Stimulated activated CD4-positive, alpha-beta T cell treated with anti-CD3 and anti-CD28 coated beads, Interleukin-15, amount 100 ng/mL, for 1 hour (primary cell): Measurements from ENCODE around the gene DAPK1.
"Not testable (repeated sequence)": the region's sequence is repeated elsewhere in the genome, so short reads cannot be mapped to it uniquely, and the experiment has no call there.

ENCODE experiments used
- DNase-seq, 2 donors: peaks; one replicate each; pipeline ENCODE4 v3.0.0-alpha.2; 2020; ENCODE audit warnings: low read depth in 1 of 2, low spot score in 1 of 2

DAPK1 gene

DNA sequence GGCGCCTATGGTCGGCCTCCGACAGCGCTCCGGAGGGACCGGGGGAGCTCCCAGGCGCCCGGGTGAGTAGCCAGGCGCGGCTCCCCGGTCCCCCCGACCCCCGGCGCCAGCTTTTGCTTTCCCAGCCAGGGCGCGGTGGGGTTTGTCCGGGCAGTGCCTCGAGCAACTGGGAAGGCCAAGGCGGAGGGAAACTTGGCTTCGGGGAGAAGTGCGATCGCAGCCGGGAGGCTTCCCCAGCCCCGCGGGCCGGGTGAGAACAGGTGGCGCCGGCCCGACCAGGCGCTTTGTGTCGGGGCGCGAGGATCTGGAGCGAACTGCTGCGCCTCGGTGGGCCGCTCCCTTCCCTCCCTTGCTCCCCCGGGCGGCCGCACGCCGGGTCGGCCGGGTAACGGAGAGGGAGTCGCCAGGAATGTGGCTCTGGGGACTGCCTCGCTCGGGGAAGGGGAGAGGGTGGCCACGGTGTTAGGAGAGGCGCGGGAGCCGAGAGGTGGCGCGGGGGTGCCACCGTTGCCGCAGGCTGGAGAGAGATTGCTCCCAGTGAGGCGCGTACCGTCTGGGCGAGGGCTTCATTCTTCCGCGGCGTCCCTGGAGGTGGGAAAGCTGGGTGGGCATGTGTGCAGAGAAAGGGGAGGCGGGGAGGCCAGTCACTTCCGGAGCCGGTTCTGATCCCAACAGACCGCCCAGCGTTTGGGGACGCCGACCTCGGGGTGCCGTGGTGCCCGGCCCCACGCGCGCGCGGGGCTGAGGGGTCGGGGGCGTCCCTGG lies 561 bp downstream of the DAPK1 start:
- no peak for DNase-seq

DNA sequence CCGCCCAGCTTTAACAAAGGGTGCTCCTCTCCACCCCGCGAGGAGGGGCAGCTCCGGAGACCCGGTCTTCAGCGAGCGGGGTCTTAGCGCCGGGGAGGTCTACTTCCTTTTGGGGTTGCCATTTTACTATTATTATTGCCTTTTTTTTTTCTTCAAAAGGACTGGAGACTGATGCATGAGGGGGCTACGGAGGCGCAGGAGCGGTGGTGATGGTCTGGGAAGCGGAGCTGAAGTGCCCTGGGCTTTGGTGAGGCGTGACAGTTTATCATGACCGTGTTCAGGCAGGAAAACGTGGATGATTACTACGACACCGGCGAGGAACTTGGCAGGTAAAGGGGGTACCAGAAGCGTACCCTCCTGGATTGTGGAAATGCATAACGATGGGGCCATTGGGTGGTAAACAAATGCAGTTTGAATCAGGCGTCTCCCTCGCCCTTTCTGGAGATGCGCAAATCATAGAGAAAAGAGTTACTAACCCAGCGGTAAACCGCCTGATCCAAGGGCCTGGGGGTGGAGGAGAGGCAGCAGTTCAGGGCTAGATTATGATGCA lies 1.2 kb downstream of the DAPK1 start:
- no peak for DNase-seq

DNA sequence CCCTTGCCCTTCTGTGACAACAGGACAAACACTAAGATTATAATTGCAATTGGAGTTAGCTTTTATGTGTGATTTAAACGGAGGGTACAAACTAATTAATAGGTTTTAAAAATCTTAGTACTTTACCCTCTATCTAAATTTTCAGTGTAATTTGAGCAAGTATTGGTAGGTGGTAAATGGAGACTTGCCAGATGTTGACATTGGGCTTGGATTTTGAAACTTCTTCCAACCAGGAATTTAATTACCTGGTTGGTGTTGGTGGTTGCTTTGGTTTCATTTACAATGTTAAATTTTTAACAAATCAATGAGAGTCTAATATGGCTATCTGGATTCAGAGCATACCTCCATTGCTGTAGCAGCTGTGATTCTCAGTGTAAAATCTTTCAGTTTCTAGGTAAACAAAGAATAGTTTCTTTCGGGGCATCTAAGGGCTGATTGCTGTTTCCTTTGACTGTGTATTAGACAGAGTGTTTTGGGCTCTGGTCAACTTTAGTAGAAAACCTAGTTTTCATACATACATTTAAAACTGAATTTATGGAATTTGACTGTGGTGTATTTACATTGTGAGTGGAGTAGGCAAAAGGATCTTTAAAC lies 1.9 kb downstream of the DAPK1 start:
- no peak for DNase-seq

DNA sequence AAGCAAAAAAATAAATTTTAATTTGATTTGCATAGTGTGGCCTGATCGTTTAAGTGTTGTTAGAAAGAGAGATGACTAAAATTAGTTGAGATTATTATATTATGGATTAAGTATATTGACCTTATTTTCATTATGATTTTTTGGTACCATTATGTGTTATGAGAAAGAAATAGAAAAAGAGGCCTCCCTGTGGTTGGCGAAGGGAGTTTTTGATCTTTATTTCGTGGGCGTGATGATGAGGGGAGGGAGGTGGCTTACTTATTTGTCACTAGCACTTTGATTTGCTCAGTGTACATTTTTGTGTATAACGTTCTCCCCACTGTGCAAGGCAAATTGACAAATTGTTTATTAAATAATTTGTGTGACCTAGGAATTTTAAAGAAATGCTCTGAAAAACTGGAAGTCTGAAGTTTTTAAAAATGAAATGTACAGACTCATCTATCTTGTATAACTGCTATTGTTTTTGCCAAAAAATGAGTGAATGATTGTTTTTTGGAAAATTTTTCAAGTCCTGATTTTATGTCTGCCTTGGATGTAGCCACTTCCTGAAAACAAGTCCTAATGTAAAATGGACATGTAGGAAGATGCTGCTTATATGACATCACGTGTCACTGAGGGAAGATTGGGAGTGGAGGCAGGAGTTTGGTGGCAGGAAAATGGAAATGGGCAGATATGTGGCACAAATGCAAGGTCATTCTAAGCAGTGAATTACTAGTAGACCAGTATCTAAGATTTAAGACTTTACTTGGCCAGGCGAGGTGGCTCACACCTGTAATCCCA lies 3.0 kb downstream of the DAPK1 start:
- DNase-seq, result no peak

DNA sequence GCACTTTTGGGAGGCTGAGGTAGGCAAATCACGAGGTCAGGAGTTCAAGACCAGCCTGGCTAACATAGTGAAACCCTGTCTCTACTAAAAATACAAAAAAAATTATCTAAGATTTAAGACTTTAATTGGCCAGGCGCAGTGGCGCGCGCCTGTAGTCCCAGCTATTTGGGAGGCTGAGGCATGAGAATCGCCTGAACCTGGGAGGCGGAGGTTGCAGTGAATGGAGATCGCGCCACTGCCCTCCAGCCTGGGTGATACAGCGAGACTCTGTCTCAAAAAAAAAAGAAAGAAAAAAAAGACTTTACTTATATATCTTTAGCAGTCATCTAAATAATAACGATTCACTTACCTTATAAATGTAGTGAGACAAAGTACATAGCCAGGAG lies 3.6 kb downstream of the DAPK1 start:
- DNase-seq, result not testable (repeated sequence)

DNA sequence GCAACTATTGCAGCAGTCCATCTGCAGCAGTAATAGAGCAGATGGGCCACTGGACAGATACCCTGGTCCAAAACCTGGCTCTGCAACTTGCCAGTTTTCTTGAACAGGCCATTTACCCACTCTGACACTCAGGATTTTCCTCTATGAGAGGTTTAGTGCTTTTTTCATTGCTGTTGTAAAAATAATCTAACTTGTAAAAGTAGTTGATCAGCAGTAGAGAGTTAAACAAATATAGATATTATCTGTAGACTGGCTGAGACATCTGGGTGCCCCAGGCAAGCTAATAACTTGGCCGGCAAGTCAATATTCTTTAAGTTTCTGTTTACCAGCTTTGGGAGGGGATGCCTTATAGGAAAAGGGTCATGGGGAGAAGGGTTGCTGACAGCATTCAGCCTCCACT lies 4.1 kb downstream of the DAPK1 start:
- DNase-seq, result no peak

DNA sequence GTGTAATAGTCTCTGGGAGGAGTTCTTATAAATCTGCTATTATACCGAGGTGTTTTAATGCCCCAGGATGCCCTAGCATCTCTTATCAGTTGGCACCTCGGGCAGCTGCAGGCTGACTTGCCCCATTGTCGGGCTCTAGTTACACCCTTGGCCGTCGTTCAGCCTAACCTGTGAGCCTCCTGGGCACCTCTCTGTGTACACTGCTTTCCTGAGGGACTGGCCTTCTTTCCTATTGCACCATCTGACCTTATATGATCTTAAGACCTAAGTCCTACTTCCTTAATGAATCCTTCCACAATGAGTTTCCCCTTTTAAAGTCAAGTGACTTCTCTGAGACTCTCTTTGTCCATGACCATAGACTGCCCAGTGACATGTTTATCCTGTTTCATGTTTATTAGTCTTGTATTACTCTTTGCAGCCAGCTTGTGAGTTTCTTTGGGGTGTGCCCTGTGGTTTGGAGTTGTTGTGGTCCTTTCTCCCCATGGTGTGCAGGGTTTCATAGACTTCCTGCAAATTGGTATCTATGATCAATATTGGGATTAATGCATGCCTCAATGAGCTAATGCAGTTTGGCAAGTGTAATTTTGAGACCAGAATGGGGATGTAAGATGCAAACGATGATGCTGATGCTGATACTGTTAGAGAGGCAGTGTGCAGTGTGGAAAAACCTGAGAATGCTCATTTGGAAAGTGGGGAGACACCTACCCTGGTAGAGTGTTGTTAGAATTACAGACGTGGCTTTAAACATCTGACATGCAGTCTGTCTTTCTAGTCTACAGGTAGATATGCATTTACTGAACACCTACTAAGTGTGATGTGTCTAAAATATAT lies 4.9 kb downstream of the DAPK1 start:
- DNase-seq, result no peak

DNA sequence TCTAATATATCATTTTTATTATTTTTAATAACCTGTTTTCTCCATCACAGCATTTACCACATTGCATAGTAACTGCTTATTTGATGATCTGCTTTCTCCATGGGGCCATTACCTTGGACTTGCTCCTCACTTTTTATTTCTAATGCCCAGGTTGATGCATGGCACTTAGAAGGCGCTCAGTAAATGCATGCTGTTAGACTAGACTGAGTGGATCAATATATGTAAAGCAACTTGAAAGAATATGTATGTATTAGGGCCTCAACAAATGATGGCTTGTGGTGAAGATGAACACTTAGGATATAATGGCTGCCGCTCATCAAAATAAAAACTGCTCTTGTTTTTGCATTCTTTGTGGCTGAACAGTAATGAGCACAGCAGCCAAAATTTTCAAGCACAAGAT lies 5.8 kb downstream of the DAPK1 start:
- no peak for DNase-seq

DNA sequence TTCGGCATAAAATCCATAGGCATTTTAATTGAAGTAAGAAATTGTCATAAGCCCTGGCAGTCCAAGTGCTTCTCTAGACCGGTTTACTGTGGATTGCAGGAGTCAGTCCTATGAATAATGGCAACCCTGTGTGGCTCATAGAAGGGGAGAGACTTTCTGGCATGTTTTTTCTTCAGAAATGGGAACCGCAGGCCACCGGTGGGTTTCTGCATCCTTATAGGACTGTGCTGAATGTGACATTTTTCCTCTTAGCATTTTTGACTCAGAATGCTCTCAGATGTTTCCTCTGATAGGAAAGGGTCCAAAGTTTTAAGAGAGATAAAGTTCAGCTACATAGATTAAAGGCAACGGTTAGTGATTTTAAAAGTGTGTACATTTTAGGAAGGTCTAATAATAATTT lies 6.3 kb downstream of the DAPK1 start:
- DNase-seq, result no peak

DNA sequence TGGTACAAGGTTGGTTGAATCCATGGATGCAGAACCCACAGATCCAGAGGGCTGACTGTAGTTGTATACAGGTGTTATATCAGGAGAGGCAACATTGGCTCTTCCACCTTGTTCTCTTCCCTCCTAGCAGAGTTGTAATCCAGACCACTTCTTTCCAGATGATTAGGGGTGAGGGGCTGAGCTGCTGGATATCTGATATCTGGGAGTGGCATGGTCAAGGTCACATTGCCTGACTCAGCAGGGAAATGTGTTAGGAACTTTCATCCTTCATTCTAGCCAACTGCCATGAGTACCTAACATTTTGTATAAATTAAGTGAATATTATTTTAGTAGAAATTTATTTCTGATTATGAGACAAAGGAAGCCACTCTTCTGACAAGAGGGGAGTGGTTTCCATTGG lies 7.3 kb downstream of the DAPK1 start:
- no peak for DNase-seq

DNA sequence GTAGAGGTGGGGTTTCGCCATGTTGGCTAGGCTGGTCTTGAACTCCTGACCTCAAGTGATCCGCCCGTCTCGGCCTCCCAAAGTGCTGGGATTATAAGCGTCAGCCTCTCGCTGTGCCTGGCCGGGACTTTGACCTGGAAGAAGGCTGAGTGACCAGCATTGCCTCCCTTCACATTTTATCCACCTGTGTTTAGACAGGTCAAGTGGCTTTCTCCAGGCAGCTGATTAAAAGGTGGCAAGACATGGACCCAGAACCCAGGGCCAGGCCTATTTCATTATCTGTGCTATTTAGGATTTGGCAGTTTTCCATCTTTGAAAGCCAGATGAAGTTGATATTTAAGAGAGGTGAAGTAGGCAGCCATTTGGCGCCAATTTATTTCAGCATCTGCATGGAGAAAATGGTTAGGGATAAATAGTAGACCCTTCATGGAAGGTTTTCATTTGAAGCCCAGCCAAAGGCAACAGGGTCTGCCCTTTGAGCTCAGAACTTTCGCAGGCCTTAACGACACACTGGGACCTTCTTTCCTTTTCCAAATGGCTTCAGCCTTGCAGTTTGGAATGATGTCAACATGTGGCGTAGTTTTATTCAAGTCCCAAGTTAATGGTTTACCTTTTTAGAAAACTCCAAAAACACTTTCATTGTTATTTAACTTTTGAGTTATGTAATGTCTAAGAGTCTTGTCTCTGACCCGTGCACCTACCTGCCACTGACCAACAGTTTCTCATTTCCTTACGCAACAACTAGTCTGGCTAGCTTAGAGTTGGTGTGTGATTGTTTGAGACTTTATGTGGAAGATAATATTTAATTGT lies 8.4 kb downstream of the DAPK1 start:
- DNase-seq, result no peak

DNA sequence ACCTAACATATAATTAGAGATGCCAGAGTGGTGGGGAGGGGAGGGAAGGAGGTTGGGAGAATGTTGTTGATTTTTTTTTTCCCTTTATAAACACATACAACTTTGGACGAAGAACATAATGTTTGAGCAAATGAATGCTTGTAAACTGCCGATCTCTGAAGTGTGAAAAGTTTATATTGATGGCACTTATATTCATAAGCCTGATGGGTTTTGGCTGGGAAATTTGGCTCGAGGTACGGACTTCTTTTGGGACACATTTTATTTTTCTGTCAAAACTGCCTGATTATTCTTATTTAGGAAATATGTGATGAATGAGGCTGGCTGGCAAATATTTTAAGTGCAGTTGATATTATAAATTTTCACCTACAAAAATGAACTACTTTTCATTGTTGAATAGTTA lies 9.9 kb downstream of the DAPK1 start:
- DNase-seq, result no peak

DNA sequence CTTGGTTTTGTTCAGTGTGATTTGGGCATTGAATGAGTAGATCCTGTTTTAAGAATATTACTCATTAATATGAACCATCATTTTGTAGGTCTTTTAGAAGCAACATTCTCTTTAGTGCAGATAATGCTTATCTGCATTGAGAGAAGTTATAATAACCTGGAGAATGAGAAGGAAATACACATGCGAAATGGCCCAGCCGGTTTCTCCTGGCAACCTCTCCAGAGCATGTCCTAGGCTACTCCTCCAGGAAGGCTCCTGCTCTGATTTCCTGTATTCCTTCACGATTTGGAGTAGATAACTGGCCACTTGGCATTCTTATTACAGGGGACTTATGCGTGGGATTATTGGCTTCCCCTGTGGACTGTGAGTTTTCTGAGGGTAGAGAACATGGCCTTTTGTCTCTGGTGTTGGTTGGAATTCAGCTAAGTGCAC lies 12.6 kb downstream of the DAPK1 start:
- DNase-seq, result no peak

DNA sequence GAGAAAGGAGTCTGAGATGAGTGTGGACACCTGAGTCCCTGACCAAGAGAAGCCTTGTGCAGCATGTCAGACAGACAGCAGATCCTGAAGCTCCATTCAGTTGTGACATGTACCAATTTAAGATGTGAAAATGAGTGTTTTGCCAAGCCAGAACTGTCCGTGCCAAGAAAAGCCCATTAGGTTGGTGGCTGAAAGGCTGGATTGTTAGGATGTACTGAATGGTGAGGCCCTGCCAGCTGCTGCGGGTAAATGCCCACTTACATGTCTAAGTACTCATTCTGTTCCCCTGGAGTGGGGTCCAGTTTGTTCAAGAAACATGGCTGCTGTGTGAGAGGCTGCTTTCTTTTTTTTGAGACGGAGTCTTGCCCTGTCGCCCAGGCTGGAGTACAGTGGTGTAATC lies 14.6 kb downstream of the DAPK1 start:
- no peak for DNase-seq

DNA sequence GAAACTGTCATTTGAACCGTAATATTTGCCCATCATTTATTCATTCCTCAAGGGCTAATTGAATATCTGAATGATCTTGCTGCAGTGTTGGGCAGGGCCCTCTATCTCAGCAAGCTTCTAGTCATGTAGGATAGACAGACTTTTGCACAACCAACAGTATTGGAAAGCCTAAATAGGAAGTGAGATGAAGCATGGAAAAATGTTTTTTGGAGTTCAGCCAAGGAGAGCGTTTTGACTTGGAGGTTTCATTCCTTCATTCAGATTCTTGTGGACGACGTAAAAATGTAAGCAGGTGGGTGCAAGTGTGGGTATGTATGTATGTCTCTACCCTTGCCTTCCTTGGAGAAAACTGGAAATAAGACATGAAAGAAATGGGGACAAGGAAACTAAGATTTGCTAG lies 15.5 kb downstream of the DAPK1 start:
- no peak for DNase-seq

DNA sequence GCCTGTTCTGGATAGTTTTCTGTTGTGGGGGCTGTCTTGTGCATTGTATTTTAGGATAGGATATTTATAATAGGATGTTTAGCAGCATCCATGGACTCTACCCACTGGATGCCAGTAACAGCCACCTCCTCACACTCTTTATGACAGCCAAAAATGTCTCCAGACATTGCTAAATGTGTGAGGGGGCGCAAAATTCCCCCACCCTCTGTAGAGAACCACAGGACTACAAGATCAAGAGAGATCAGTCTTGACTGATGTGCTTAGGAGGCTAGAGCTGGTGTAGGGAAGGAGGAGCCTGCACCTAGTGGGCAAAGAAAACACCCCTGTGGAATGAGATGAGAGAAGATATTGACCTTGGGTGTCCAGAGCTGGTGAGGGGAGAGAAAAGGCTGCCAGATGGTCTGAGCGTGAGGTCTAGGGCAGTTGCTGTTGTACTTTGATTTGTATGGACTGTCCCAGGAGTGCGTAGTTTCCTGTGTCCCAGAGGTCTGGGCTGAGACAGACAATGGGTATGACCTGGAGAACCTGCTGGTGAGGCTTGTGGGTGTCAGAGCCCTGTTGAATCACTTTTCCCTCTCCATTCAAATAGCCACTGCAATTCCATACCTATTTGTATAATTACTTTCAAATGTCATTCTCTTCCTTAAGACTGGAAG lies 16.3 kb downstream of the DAPK1 start:
- DNase-seq, result no peak

DNA sequence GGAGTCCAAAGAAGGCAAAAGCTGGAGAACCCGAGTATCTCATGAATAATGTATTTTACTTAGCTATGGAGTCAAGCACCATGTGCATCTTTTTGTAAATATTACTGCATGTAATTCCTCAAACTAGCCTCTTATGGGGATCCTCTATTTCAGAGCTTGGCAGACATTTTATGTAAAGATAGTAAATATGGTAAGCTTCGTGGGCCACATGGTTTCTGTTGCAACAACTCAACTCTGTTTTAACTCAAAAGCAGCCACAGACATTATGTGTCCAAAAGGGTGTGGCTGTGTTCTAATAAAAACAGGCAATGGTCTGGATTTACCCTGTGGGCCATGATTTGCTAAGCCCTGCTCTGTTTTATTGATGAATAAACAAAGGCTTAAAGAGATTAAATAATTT lies 17.3 kb downstream of the DAPK1 start:
- DNase-seq, result no peak

DNA sequence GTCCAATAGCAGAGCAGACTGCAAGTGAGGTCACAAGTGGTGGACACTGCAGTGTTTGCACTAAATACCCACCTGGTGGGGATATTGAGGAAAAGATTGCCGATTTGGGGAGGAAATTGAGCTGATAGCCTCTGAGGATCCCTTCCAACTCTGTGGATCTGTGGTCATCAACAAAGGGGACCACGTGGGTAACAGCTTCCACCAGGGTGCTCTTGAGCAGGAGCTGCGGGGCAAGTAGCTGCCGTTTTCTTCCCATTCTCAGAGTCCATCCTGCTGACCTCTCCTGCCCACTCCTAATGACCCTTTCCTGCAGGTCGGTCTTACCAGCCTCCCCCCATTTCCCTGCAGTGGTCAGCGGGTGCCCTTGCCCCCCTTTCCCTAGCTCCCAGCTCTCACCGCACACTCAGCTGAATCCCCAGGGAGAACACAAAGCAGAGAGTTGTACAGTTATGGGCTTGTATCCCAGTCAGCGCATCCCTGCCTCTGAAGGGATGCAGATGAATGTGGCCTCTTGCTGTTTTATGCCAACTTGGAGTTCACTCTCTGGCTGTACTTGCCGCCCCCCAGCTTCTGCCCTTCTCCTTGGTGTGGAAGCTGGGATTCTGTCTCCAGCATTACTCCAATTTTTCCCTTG lies 18.0 kb downstream of the DAPK1 start:
- no peak for DNase-seq

DNA sequence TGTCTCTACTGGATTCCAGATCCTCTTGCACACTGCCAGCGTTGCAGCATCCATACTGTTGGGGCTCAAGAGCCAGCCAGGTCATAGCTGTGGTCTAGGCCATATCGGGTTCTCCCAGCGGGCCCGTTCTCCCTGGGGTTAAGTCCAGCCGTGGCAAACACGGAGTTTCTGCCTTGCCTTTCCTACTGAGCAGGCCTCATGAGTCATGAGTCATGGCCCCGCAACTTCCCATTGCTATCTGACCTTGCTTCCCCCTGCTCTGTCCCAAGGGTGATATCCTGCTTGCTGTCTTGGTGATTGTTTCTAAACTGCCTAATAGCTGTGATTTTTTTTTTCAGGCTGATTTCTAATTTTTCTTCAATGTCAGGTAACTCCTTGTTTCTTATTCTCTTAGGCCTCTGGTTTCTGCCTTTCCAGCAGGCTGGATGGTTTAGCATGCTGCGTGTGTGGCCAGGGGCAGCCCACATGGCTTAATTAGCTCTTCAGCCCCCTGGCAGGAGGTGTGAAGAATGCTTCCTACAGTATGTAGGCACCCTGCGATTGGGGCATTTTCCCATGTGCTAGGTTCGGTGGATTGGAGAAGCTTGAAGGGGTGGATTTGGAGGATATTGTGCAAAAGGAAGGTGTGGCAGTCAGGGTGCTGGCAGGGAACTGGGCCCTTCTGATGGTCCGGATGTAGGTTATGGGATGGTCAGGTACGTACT lies 18.7 kb downstream of the DAPK1 start:
- DNase-seq, result no peak
